Upper lobe of left lung (tissue), 4 donors: ENCODE measurements around the gene RUFY1.

Experiments
- POLR2A ChIP-seq, 4 donors: fragments of 450-650 bp; IDR thresholded peaks; one replicate each; pipeline ENCODE4 v1.5.1; 2016 to 2017; ENCODE audit warnings: antibody characterized with exemption in 4 of 4, mild to moderate bottlenecking in 2 of 4
- TF ChIP-seq, protein P1 (sequence below), 6 experiments: fragments of 450-650 bp in 4 of 6; fragments of 200-600 bp in 2 of 6; sonication (generic) in 2 of 6; IDR thresholded peaks; one replicate each; pipeline ENCODE4 v1.5.1; 2016 to 2019; ENCODE audit warnings: antibody characterized with exemption in 6 of 6

DNA sequence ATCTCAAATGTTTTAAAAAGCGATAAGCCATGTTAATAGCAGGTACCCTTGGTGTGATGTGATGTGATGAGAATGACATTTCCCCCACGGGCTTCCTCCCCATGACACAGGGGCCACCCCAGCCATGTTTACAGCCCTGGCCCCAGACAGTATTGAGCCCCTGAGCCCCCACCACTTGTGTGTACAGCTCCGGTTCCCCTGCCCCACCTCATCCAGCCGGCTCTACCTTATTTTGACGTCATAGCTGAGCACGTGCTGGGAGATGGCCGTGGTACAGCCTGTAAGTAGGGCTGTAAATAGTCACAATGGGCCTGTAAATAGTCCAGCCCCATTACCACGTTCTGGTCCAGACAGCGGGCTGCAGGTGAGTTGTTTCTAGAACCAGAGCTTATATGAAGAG, 98.1 kb downstream of the RUFY1 start:
- TF ChIP-seq POLR2A (IDR thresholded peaks at IDR 0.05) = no peak
- TF ChIP-seq, protein P1, sequence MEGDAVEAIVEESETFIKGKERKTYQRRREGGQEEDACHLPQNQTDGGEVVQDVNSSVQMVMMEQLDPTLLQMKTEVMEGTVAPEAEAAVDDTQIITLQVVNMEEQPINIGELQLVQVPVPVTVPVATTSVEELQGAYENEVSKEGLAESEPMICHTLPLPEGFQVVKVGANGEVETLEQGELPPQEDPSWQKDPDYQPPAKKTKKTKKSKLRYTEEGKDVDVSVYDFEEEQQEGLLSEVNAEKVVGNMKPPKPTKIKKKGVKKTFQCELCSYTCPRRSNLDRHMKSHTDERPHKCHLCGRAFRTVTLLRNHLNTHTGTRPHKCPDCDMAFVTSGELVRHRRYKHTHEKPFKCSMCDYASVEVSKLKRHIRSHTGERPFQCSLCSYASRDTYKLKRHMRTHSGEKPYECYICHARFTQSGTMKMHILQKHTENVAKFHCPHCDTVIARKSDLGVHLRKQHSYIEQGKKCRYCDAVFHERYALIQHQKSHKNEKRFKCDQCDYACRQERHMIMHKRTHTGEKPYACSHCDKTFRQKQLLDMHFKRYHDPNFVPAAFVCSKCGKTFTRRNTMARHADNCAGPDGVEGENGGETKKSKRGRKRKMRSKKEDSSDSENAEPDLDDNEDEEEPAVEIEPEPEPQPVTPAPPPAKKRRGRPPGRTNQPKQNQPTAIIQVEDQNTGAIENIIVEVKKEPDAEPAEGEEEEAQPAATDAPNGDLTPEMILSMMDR (IDR thresholded peaks at IDR 0.05) = no peak
